Measurements from ENCODE around the gene MEGF10.
A peak's percentile ranks its signal among the peaks of the same experiment; 100 is the strongest.

The MEGF10 gene

DNA sequence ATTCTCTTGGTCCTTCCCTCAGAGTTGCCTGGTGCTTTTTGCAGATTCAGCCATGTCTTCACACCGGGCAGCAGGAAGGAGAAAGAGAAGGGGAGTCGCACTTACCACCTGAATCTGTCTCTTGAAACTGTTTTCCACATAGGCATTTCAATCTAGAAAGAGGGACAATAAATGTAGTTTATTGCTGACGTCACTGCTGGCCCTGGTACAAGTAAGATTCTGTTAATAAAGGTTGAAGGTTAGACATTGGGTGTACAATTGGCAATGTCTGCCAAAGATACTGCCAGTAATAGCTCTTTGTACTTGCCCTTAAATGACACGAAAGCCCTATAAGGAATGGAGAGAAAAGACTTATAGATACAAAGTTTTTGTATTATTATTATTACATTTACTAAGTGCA lies 72.8 kb downstream of the MEGF10 start:
- no peak overlapping the region for H3K4me3 ChIP-seq (replicated peaks; ENCODE audit: low read depth, low read length)
- no peak for DNase-seq (ENCODE audit: low read depth)
- TF ChIP-seq, protein P1, sequence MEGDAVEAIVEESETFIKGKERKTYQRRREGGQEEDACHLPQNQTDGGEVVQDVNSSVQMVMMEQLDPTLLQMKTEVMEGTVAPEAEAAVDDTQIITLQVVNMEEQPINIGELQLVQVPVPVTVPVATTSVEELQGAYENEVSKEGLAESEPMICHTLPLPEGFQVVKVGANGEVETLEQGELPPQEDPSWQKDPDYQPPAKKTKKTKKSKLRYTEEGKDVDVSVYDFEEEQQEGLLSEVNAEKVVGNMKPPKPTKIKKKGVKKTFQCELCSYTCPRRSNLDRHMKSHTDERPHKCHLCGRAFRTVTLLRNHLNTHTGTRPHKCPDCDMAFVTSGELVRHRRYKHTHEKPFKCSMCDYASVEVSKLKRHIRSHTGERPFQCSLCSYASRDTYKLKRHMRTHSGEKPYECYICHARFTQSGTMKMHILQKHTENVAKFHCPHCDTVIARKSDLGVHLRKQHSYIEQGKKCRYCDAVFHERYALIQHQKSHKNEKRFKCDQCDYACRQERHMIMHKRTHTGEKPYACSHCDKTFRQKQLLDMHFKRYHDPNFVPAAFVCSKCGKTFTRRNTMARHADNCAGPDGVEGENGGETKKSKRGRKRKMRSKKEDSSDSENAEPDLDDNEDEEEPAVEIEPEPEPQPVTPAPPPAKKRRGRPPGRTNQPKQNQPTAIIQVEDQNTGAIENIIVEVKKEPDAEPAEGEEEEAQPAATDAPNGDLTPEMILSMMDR (IDR thresholded peaks at IDR 0.05; ENCODE audit: low read length, missing control alignments): no peak

DNA sequence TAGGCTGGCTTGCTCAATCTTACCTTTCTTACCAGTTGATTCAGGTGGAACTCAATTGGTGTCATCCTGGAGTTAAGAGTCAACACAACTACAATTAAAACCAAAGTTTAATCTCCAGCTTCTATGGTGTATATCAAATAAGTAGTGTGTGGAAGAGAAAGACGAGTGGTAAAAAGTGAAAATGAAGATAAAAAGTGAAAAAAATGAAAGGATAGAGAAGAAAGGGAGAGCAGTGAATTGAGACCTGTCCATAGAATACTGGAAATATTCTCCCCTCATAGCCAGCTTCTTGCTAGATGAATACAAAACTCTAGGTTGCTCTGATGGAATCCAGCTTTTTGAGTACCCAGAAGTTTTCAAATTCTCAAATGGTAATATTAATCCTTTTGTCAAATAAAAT lies 76.4 kb downstream of the MEGF10 start:
- DNase-seq (ENCODE audit: low read depth): no peak
- no peak overlapping the region for H3K4me3 ChIP-seq (replicated peaks; ENCODE audit: low read depth, low read length)
- TF ChIP-seq, protein P1 (IDR thresholded peaks at IDR 0.05; ENCODE audit: low read length, missing control alignments): no peak

DNA sequence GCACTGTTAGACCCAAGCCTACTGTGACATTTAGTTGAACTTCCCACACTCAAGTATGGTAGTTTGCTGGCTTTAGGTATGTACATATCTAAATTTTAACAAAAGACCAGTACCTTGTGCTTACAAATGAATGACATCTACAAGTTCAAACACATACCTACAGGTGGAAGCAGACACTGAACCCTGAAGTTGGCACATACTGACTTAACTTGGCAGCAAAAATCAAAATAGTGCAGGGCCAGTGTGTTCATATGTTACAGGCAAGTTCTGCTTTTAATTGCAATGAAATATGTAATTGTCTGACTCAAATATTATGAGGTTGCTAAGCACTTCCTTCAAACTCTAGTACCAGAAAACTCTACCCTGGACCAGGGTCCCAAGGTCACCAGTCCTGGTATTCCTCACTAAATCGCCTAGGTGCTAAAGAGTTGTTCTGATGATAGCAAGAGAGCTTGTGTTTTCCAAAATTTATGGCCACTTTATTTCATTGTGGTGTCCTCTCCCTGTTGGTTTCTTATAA lies 77.4 kb downstream of the MEGF10 start:
- TF ChIP-seq, protein P1 (IDR thresholded peaks at IDR 0.05; ENCODE audit: low read length, missing control alignments): no peak
- H3K4me3 ChIP-seq (replicated peaks; ENCODE audit: low read depth, low read length): no peak overlapping the region
- no peak for DNase-seq (ENCODE audit: low read depth)

DNA sequence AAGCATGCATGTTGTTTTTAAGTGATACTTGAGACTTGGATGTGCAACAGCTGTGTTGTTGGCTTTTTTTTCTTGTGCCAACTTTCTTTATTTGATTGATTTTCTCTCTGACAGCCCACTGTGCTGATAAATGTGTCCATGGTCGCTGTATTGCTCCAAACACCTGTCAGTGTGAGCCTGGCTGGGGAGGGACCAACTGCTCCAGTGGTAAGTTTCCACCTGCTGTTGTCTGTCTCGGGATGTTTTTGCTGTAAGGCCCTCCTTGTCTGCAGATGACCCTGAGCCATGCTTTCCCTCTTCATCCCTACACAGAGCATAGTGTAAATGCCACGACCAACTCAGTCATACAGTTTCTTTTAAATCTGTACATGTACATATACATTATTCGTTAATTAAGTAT lies 79.2 kb downstream of the MEGF10 start:
- no peak overlapping the region for H3K4me3 ChIP-seq (replicated peaks; ENCODE audit: low read depth, low read length)
- DNase-seq (ENCODE audit: low read depth): no peak
- TF ChIP-seq, protein P1 (IDR thresholded peaks at IDR 0.05; ENCODE audit: low read length, missing control alignments): no peak

DNA sequence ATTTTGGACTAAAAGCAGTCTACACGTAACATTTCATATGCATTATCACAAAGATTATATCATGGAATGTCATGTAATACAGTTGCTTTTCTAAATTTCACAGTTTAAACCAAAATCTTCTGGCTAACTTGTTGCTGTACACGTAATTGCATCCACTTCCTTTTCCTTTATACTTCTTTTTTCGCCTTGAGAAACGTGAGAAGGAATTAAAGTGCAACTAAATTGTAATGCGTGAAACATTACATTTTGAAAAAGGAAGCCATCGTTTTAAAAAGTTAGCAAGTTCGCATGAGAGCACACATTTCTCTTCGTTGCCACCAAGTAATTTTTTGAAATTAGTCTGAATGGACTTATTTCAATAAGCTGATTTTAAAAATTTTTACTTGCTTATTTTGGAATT lies 80.0 kb downstream of the MEGF10 start:
- no peak overlapping the region for H3K4me3 ChIP-seq (replicated peaks; ENCODE audit: low read depth, low read length)
- TF ChIP-seq, protein P1 (IDR thresholded peaks at IDR 0.05; ENCODE audit: low read length, missing control alignments): no peak
- DNase-seq (ENCODE audit: low read depth): no peak

DNA sequence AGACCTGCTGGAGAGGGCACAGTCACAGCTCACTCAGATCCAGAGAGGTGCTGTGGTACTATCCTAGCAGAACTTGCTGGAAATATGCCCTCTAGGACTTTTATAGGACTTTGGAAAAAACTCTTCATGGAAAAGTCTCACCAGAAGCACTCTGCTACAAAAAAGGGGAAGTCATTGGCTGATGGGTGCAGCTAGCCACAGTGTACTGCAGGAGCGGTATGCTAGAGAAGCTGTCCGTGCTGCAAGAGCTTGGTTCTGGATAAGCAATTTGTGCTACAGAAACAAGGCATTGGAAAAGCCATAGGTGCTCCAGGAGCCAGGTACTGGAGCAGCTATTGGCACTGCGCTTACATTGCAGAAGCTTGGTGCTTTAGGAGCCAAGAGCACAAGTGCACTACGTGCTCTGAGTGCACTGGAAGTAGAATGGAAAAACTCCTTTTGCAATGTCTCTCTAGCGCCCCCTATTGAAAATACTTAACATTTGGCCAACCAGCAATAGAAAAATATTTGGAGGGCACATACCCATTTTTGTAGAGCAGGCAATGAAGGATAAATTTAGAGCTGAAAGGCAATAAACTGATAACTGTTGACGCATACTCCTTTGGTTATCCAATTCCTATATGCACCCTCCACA lies 83.4 kb downstream of the MEGF10 start:
- H3K4me3 ChIP-seq (replicated peaks; ENCODE audit: low read depth, low read length): no peak overlapping the region
- DNase-seq (ENCODE audit: low read depth): no peak
- TF ChIP-seq, protein P1 (IDR thresholded peaks at IDR 0.05; ENCODE audit: low read length, missing control alignments): peak; percentile 14

DNA sequence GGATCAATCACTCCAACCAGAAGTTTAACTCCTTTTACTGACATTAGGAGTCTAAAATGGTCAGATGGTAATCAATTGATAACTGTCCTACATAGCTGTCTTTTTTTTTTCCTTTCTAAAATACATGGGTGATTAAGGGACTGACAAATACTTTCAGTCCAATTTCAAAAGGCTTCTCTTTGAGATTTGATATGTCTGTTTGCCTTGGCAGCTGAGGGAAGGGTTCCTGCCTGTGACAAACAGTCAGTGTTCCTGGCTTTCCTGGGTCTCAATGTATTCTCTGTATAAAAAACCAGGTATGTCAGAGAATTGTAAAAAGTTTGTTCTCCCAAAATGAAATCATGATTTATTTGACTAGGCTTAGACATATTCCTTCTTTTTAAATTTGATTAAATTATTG lies 84.5 kb downstream of the MEGF10 start:
- no peak overlapping the region for H3K4me3 ChIP-seq (replicated peaks; ENCODE audit: low read depth, low read length)
- DNase-seq (ENCODE audit: low read depth): no peak
- TF ChIP-seq, protein P1 (IDR thresholded peaks at IDR 0.05; ENCODE audit: low read length, missing control alignments): no peak
